H1 (cell line): ENCODE data around the gene GLTP. TPM values are rescaled to one million over a fixed set of nuclear protein-coding genes. Genes with fewer than 3 reads are reported as not detected.

Experiments
- CTCF ChIA-PET: fragments of 300-600 bp; sonication (Branson Sonifier 250); formaldehyde crosslinking; loops from one replicate; lab custom pipeline; 2021; ENCODE audit not compliant: partially characterized antibody; lab: Charles Lee
- POLR2A ChIA-PET: fragments of 300-600 bp; sonication (Branson Sonifier 250); formaldehyde crosslinking; loops from one replicate; lab custom pipeline; 2021; ENCODE audit warnings: inconsistent platforms; ENCODE audit not compliant: partially characterized antibody; lab: Charles Lee
- DNase-seq, 2 experiments: peaks; one replicate each; pipeline versions ENCODE4 v3.0.0 to v3.0.0-alpha.2; 2010 to 2022; ENCODE audit warnings: low spot score in 2 of 2, low read depth in 1 of 2, mixed read lengths in 1 of 2
- FAIRE-seq: peaks from 2 replicates; lab custom pipeline; 2011; peaks lifted over from hg19 to GRCh38; lab: Jason Lieb, UNC
- H2AFZ ChIP-seq: 2 replicates; pipeline ENCODE4 v1.8.1; 2012; ENCODE audit warnings: low read length, inconsistent platforms
- H2AK5ac ChIP-seq: 2 replicates; pipeline ENCODE4 v1.6.1; 2013; ENCODE audit warnings: low read depth, low read length
- H2BK120ac ChIP-seq: replicated peaks from 2 replicates; pipeline ENCODE3; 2013; ENCODE audit warnings: low read depth, low read length, inconsistent platforms
- H2BK12ac ChIP-seq: 2 replicates; pipeline ENCODE4 v1.6.1; 2013; ENCODE audit warnings: low read depth, low read length
- H2BK15ac ChIP-seq: 2 replicates; pipeline ENCODE4 v1.6.1; 2013; ENCODE audit warnings: low read length
- H2BK20ac ChIP-seq: 2 replicates; pipeline ENCODE4 v1.6.1; 2013; ENCODE audit warnings: low read length
- H2BK5ac ChIP-seq: 2 replicates; pipeline ENCODE4 v1.6.1; 2013; ENCODE audit warnings: low read depth, low read length
- H3K14ac ChIP-seq: 2 replicates; pipeline ENCODE4 v1.6.1; 2013; ENCODE audit warnings: inconsistent platforms; ENCODE audit not compliant: insufficient read length
- H3K18ac ChIP-seq: 2 replicates; pipeline ENCODE4 v1.6.1; 2013; ENCODE audit warnings: low read length; ENCODE audit errors: extremely low read depth
- H3K23ac ChIP-seq: 2 replicates; pipeline ENCODE4 v1.6.1; 2013; ENCODE audit warnings: inconsistent platforms; ENCODE audit not compliant: insufficient read length
- H3K23me2 ChIP-seq: 2 replicates; pipeline ENCODE4 v1.6.1; 2013; ENCODE audit warnings: low read depth, low read length
- H3K27ac ChIP-seq: 2 replicates; pipeline ENCODE4 v1.6.1; 2011; ENCODE audit warnings: low read depth, low read length, inconsistent platforms
- H3K27me3 ChIP-seq, 4 experiments: replicated peaks in 1 of 4; 1 replicate in 1 of 4; 2 replicates in 3 of 4; pipeline versions ENCODE4 v1.6.1 to v1.8.1; 2011 to 2013; ENCODE audit warnings: low read length in 3 of 4, mild to moderate bottlenecking in 3 of 4, inconsistent platforms in 2 of 4, mixed read lengths in 2 of 4, moderate library complexity in 1 of 4; ENCODE audit not compliant: control insufficient read depth in 3 of 4, insufficient read depth in 3 of 4; ENCODE audit errors: extremely low read depth in 1 of 4
- H3K36me3 ChIP-seq, 4 experiments: 2 replicates each; pipeline versions ENCODE4 v1.6.1 to v1.8.1; 2011 to 2013; ENCODE audit warnings: mild to moderate bottlenecking in 4 of 4, low read length in 3 of 4, moderate library complexity in 2 of 4, control low read depth in 1 of 4, inconsistent platforms in 1 of 4; ENCODE audit not compliant: insufficient read depth in 4 of 4, control insufficient read depth in 2 of 4
- H3K4ac ChIP-seq: replicated peaks from 2 replicates; pipeline ENCODE3; 2013; ENCODE audit warnings: low read length, low read depth, mixed read lengths, inconsistent platforms; ENCODE audit not compliant: insufficient read length
- H3K4me1 ChIP-seq, 4 experiments: replicated peaks in 1 of 4; 1 replicate in 1 of 4; 2 replicates in 3 of 4; pipeline versions ENCODE4 v1.6.1 to v1.8.1; 2011 to 2013; ENCODE audit warnings: low read length in 3 of 4, inconsistent platforms in 2 of 4, mixed read lengths in 1 of 4; ENCODE audit not compliant: insufficient read depth in 4 of 4, control insufficient read depth in 3 of 4
- H3K4me2 ChIP-seq, 2 experiments: 2 replicates each; pipeline versions ENCODE4 v1.6.1 to v1.8.1; 2011 to 2013; ENCODE audit warnings: low read depth in 2 of 2, low read length in 2 of 2, control low read depth in 1 of 2, inconsistent platforms in 1 of 2, mild to moderate bottlenecking in 1 of 2; ENCODE audit not compliant: insufficient read depth in 1 of 2
- H3K4me3 ChIP-seq, 4 experiments: fragments of 200-600, 300-600 bp in 1 of 4; sonication (generic), shearing (Covaris generic), sonication (Bioruptor Twin) in 1 of 4; 2 replicates each; pipeline versions ENCODE4 v1.5.1 to v1.8.1; 2011 to 2016; ENCODE audit warnings: low read length in 4 of 4, low read depth in 3 of 4, control low read depth in 2 of 4, inconsistent platforms in 2 of 4, mild to moderate bottlenecking in 2 of 4, mixed read lengths in 1 of 4, moderate library complexity in 1 of 4; ENCODE audit not compliant: insufficient read depth in 2 of 4; ENCODE audit errors: extremely low read depth in 1 of 4
- H3K56ac ChIP-seq: replicated peaks from 2 replicates; pipeline ENCODE3; 2013; ENCODE audit warnings: low read depth, mild to moderate bottlenecking, mixed read lengths, low read length, inconsistent platforms; ENCODE audit not compliant: insufficient read length
- H3K79me1 ChIP-seq: 2 replicates; pipeline ENCODE4 v1.6.1; 2013; ENCODE audit warnings: low read depth, low read length, control low read depth
- H3K79me2 ChIP-seq, 2 experiments: 2 replicates each; pipeline versions ENCODE4 v1.6.1 to v1.8.1; 2012 to 2013; ENCODE audit warnings: low read length in 2 of 2, mild to moderate bottlenecking in 2 of 2, inconsistent platforms in 1 of 2; ENCODE audit not compliant: insufficient read depth in 2 of 2, control insufficient read depth in 1 of 2
- H3K9ac ChIP-seq, 4 experiments: replicated peaks in 1 of 4; 1 replicate in 1 of 4; 2 replicates in 3 of 4; pipeline versions ENCODE4 v1.6.1 to v1.8.1; 2011 to 2013; ENCODE audit warnings: low read depth in 3 of 4, low read length in 3 of 4, control low read depth in 2 of 4, mild to moderate bottlenecking in 2 of 4, moderate library complexity in 2 of 4, inconsistent platforms in 1 of 4; ENCODE audit errors: extremely low read depth in 1 of 4
- H3K9me3 ChIP-seq, 2 experiments: 2 replicates each; pipeline versions ENCODE4 v1.6.1 to v1.8.1; 2012 to 2013; ENCODE audit warnings: mild to moderate bottlenecking in 2 of 2, moderate library complexity in 2 of 2, control low read depth in 1 of 2, inconsistent platforms in 1 of 2, low read depth in 1 of 2, low read length in 1 of 2, mixed read lengths in 1 of 2; ENCODE audit not compliant: insufficient read depth in 2 of 2
- H4K20me1 ChIP-seq, 2 experiments: replicated peaks in 1 of 2; 2 replicates each; pipeline versions ENCODE3 to v1.8.1; 2011 to 2013; ENCODE audit warnings: inconsistent platforms in 2 of 2, low read length in 2 of 2, mild to moderate bottlenecking in 1 of 2; ENCODE audit not compliant: insufficient read depth in 2 of 2, control insufficient read depth in 1 of 2
- H4K5ac ChIP-seq: 2 replicates; pipeline ENCODE4 v1.6.1; 2013; ENCODE audit warnings: low read length, low read depth, mixed read lengths, inconsistent platforms; ENCODE audit not compliant: insufficient read length
- H4K8ac ChIP-seq: 2 replicates; pipeline ENCODE4 v1.8.0; 2013; ENCODE audit warnings: mild to moderate bottlenecking, moderate library complexity, low read length, inconsistent platforms; ENCODE audit not compliant: insufficient read depth; ENCODE audit errors: extremely low read depth
- H4K91ac ChIP-seq: replicated peaks from 2 replicates; pipeline ENCODE3; 2013; ENCODE audit warnings: low read length, mixed read lengths, inconsistent platforms; ENCODE audit not compliant: insufficient read length
- CHD1 ChIP-seq: IDR thresholded peaks from 2 replicates; pipeline ENCODE4 v1.6.1; 2012; ENCODE audit warnings: low read depth, low read length, improper control_type of control experiment
- CHD2 ChIP-seq: IDR thresholded peaks from 2 replicates; pipeline ENCODE4 v1.6.1; 2012; ENCODE audit warnings: low read length, improper control_type of control experiment
- POLR2A ChIP-seq, 2 experiments: IDR thresholded peaks; 1 replicate in 1 of 2; 2 replicates in 1 of 2; pipeline ENCODE4 v1.6.1; 2011; ENCODE audit warnings: low read depth in 2 of 2, low read length in 2 of 2, mild to moderate bottlenecking in 2 of 2; ENCODE audit errors: control extremely low read depth in 1 of 2
- TEAD4 ChIP-seq: IDR thresholded peaks from 2 replicates; pipeline ENCODE4 v1.6.1; 2012; ENCODE audit warnings: low read depth, low read length, inconsistent platforms, mixed read lengths
- WGBS, 2 experiments: shearing (Covaris generic) in 1 of 2; methylation state at CpG; one replicate each; pipeline versions ENCODE4 v1.1.6 to v1.1.7; 2013 to 2015; ENCODE audit warnings: low lambda C conversion rate in 2 of 2, mixed read lengths in 2 of 2, inconsistent platforms in 1 of 2, low coverage in 1 of 2, missing lambda C conversion rate in 1 of 2; ENCODE audit not compliant: insufficient replicate concordance in 2 of 2, insufficient coverage in 1 of 2, insufficient read length in 1 of 2; ENCODE audit errors: extremely low coverage in 1 of 2, missing lambda C conversion rate in 1 of 2; 5-methylcytosine and 5-hydroxymethylcytosine counted together
- polyA plus RNA-seq, 7 experiments: library from polyadenylated mRNA; depleted of rRNA in 3 of 7; stranded (reverse) in 5 of 7; unstranded in 2 of 7; fragments of >200 nt in 5 of 7; fragments of 200-250 nt in 2 of 7; gene quantifications; 1 replicate in 5 of 7; 2 replicates in 1 of 7; 4 replicates in 1 of 7; pipeline versions ENCODE4 v1.2.1 to v1.2.3, GENCODE V29; 2011 to 2013; ENCODE audit warnings: missing spikeins in 2 of 7, mixed read lengths in 2 of 7
- total RNA-seq: library from RNA; stranded (reverse); fragmentation: NEBNext Ultra II Directional; extraction: Animal tissue kit (Norgen Biotek cat#: 25700); gene quantifications from 2 replicates; pipeline ENCODE4 v1.2.1, GENCODE V29; 2021

Gene GLTP
- total and polyA plus RNA-seq, 2 of the 8 experiments (the other 6 are each of a cell fraction or from before 2014, with no cell fraction given): 9.8 to 26.1 TPM

GRCh38 chr12:109921982-109922381, 41.6 kb upstream of the GLTP start:
- no peak for FAIRE-seq
- peaks cover 0 to 3% of the 10 kb centered on the region in 2 experiments; a peak in 1 of 4 replicates for H3K9me3 ChIP-seq
- no peak overlapping the region for H3K4me3 ChIP-seq
- POLR2A ChIA-PET: no interaction called here
- H3K4ac ChIP-seq: no peak overlapping the region
- H3K27ac ChIP-seq: no peak overlapping the region
- no peak overlapping the region for H3K23ac ChIP-seq
- no peak overlapping the region for H2BK12ac ChIP-seq
- H4K91ac ChIP-seq: no peak overlapping the region
- CTCF ChIA-PET: interaction anchor here (1.0 to 3.8 kb wide), 7 partner anchors 9 to 116 kb away, joined by 3 to 23 read pairs (median 4); no protein-coding TSS in a partner anchor
- peaks cover 0 to 3% (median 0%) of the 10 kb centered on the region in 4 experiments; a peak in 1 of 7 replicates for H3K4me1 ChIP-seq
- H2BK120ac ChIP-seq: no peak overlapping the region
- no peak overlapping the region for H2BK5ac ChIP-seq
- H3K9ac ChIP-seq: no peak overlapping the region
- H2AFZ ChIP-seq: no peak overlapping the region
- H3K4me2 ChIP-seq: no peak overlapping the region
- no peaks in the 10 kb centered on the region for H3K23me2 ChIP-seq
- WGBS, 2 experiments: 86% methylated on average over 4 of the region's 4 CpGs; no CpG with 5 or more reads in 1 of the 2 experiments
- no peak overlapping the region for H4K8ac ChIP-seq
- no peak overlapping the region for H3K14ac ChIP-seq
- H4K20me1 ChIP-seq: no peaks in the 10 kb centered on the region
- no peak for DNase-seq
- no peaks in the 10 kb centered on the region for H3K36me3 ChIP-seq
- H3K79me1 ChIP-seq: no peaks in the 10 kb centered on the region
- TF ChIP-seq CHD1 (no peak), POLR2A (IDR thresholded peaks at IDR 0.05; ENCODE audit: control extremely low read depth in 1 of 2, low read depth in 2 of 2, low read length in 2 of 2) (no peak), TEAD4 (no peak), CHD2 (no peak)
- no peak overlapping the region for H2AK5ac ChIP-seq
- no peaks in the 10 kb centered on the region for H3K79me2 ChIP-seq
- no peak overlapping the region for H2BK15ac ChIP-seq
- no peak overlapping the region for H4K5ac ChIP-seq
- H3K56ac ChIP-seq: no peak overlapping the region
- no peak overlapping the region for H3K18ac ChIP-seq
- no peak overlapping the region for H2BK20ac ChIP-seq
- H3K27me3 ChIP-seq: no peaks in the 10 kb centered on the region
